ENCODE results near the gene IER5L.

DNA sequence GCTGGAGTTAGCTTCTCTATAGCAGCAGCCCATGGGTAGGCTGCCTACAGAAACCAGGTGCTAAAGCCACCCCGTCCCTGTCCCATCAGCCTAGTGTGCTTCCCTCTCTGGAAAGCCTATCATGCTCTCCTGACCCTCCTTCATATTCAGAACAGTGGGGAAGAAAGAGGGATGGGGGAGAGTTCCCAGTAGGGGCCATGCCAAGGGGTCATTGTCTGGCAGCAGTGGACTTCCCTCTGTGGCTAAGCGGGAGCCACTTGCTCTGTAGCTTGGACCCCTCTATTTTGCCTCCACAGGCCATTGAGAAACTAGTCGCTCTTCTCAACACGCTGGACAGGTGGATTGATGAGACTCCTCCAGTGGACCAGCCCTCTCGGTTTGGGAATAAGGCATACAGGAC lies 49.4 kb downstream of the IER5L start:
- TF ChIP-seq, protein P1, sequence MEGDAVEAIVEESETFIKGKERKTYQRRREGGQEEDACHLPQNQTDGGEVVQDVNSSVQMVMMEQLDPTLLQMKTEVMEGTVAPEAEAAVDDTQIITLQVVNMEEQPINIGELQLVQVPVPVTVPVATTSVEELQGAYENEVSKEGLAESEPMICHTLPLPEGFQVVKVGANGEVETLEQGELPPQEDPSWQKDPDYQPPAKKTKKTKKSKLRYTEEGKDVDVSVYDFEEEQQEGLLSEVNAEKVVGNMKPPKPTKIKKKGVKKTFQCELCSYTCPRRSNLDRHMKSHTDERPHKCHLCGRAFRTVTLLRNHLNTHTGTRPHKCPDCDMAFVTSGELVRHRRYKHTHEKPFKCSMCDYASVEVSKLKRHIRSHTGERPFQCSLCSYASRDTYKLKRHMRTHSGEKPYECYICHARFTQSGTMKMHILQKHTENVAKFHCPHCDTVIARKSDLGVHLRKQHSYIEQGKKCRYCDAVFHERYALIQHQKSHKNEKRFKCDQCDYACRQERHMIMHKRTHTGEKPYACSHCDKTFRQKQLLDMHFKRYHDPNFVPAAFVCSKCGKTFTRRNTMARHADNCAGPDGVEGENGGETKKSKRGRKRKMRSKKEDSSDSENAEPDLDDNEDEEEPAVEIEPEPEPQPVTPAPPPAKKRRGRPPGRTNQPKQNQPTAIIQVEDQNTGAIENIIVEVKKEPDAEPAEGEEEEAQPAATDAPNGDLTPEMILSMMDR (IDR thresholded peaks at IDR 0.05; ENCODE audit: insufficient read depth, low read length) = no peak
- TF ChIP-seq GABPA (IDR thresholded peaks at IDR 0.05; ENCODE audit: low read depth) = no peak
- no peak for TF ChIP-seq POLR2AphosphoS5 (IDR thresholded peaks at IDR 0.05; ENCODE audit: low read depth)

All from HL-60 (cell line).